ENCODE data around the gene CD247.

Gene CD247

GRCh38 chr1:167426716-167427115 is 91.6 kb downstream of the CD247 start:
- in situ Hi-C loops (cut with HindIII; ENCODE audit: low sequenced_read_pairs), result loop anchor here (5.0 to 25.0 kb wide), 2 partner anchors 39 to 364 kb away; no protein-coding TSS in a partner anchor

- in situ Hi-C loops (cut with HindIII; ENCODE audit: low sequenced_read_pairs), result loop anchor here (5.0 to 25.0 kb wide), 2 partner anchors 38 to 363 kb away; no protein-coding TSS in a partner anchor
These were observed 92.8 kb downstream of the CD247 start for GRCh38 chr1:167425482-167425881.

- in situ Hi-C loops (cut with HindIII; ENCODE audit: low sequenced_read_pairs), result no loop called here
These were observed 94.4 kb downstream of the CD247 start for GRCh38 chr1:167423684-167424619.

DNA sequence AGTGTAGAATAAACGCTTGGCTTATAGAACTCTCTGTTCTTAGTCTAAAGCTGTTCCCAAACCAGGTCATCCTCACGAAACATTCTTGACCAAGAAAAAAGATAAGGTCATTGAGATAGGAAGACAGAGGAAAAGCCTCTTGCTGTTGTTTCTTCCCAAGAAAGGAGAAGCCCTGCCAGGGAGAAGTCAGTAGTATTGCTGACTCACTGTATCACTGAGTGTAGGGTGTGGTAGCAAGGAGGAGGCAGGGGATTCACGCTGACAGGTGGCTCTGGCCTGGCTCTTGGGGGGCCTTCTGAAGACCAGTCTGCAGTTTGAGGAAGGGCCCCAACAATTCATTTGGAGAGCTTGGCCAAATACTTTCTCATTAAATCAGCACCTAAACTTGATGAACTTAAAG is 97.8 kb downstream of the CD247 start:
- in situ Hi-C loops (cut with HindIII; ENCODE audit: low sequenced_read_pairs), result no loop called here

- in situ Hi-C loops (cut with HindIII; ENCODE audit: low sequenced_read_pairs), result no loop called here
These were observed 99.1 kb downstream of the CD247 start for GRCh38 chr1:167419245-167419644.

- in situ Hi-C loops (cut with HindIII; ENCODE audit: low sequenced_read_pairs), result no loop called here
These were observed 99.9 kb downstream of the CD247 start for GRCh38 chr1:167418391-167418790.

GRCh38 chr1:167416506-167416905 is 101.8 kb downstream of the CD247 start:
- in situ Hi-C loops (cut with HindIII; ENCODE audit: low sequenced_read_pairs), result no loop called here

DNA sequence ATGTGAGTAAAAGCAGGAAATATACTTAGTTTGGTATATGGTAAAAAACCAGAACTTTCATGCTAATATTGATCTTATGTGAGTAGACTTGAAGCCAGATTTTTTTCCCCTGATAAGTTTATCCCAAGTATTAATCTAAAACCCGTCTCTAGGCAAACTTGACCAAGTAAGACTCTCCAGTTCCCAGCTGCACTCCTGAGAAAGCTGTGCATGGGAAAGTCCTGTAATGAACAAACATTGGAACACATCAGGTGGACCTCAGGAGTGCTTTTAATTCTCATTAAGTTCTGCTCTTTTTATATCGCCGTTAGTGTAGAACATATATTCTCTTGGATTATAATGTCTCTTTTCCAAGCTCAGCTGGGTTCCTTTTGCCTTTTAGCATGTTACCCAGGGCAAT is 105.0 kb downstream of the CD247 start:
- in situ Hi-C loops (cut with HindIII; ENCODE audit: low sequenced_read_pairs), result no loop called here

- in situ Hi-C loops (cut with HindIII; ENCODE audit: low sequenced_read_pairs), result no loop called here
These were observed 105.4 kb downstream of the CD247 start for GRCh38 chr1:167412920-167413319.

DNA sequence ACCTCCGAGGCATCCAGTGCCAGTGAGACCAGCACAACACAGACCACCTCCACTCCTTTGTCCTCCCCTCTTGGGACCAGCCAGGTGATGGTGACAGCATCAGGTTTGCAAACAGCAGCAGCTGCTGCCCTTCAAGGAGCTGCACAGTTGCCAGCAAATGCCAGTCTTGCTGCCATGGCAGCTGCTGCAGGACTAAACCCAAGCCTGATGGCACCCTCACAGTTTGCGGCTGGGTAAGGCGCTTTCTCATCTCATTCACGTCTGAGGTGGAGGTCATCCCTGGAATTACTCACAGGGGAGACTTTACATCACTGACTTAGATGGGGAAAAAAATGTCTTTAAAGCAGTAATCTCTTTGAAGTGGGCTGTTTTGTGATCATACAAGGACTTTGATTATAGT is 106.3 kb downstream of the CD247 start:
- in situ Hi-C loops (cut with HindIII; ENCODE audit: low sequenced_read_pairs), result no loop called here

DNA sequence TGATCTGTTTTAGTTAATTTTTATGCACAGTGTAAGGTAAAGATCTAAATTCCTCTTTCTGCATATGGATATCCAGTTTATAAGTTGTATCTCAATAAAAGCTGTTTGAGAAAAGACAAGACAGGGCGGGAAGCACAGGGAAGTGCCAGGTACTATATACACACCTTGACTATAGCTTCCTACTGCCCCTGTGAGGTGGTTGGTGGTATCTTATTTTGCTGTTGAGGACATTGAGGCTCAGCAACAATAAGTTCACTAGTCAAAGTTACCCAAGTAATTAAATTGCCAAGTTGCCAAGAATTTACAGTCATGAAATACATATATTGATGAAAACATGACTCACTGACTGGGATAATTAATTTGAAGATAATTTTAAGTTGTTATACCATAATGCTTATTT is 109.1 kb downstream of the CD247 start:
- in situ Hi-C loops (cut with HindIII; ENCODE audit: low sequenced_read_pairs), result no loop called here

DNA sequence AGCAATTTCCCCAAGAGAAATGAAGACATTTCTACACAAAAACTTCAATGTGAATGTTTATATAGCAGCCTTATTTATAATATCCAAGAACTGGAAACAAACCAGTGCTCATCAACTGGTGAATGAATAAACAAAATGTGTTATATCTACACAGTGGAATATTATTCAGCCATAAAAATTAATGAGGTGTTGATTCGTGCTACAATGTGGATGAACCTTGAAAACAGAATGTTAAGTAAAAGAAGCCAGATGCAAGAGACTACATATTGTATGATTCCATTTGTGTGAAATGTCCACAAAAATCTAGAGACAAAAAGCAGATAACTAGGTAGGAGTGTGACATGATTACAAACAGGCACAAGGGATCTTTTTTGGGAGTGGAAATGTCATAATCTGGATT is 110.0 kb downstream of the CD247 start:
- in situ Hi-C loops (cut with HindIII; ENCODE audit: low sequenced_read_pairs), result no loop called here

DNA sequence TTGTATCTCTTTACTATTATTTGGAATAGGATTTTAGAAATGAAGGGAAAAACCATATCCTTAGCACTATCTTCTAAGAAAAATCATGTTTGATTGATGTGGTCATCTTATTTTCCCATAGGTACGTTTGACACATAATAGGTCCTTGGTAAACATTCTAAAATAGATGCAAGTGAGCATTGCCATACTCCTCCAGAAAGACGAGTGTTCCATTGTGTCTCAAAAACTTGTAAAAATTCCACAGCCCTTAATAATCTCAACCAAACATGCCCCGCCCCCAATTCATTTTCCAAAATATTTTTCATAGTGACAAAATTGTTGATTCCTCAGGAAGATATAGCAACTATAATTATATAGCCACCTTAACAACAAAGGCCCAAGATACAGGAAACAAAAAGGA is 113.4 kb downstream of the CD247 start:
- in situ Hi-C loops (cut with HindIII; ENCODE audit: low sequenced_read_pairs), result no loop called here

DNA sequence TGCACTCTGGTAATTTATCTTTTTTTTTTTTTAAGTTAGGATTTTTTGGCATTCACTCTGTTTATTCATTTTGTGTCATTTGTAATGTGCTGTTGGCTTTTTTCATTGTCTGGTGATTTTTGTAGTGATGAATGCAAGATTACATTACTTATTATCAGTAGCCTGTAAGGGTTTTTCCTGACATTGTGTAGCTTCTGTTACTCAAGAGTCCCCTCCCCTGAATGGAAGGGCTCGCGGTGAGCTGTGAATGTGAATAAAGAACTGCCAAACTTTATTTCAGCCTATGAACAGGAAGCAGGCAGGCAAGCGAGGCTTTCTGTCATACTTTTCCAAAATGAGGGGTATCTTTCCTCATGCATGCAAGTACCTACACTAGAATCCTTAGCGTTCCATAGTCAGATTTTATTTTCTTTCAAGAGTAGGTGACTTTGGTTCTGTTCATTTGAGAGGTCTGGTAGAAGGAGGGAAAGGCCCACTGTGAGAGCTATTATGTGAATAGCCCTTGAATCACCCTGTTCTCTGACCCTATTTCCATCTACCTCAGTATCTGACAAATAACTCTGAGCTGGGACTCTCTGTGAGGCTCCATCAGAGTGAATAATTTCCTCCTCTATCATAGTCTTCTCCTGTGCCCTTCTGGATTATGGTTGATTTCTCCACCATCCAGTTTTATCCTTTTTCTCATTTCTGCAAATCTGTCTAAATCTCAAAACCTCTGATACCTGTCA is 114.0 kb downstream of the CD247 start:
- in situ Hi-C loops (cut with HindIII; ENCODE audit: low sequenced_read_pairs), result no loop called here

DNA sequence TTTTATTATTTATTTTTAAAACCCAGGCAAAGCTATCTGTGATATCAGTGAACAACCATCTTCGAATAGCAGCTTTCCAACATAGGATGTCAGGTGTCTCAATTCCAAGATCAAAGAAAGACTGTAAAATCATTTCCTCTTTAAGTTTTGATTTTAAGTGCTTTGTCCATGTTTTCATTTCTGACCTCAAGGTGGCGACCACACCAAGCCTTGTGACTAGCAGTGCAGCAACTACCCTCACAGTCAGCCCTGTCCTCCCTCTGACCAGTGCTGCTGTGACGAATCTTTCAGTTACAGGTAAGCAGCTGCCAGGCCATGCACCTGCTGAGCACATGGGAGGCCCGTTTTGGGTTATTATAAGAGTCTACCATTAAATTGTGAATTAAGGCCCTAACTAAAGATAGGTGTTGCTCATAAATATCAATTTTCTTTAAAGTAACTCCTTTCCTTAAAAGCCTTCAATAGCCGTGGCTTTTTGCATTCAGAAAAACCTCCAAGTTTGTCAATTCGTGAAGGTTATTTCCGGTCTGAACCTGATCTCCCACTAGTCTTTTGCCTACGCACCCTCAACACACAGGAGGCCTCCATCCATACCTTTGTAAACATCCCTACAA is 117.0 kb downstream of the CD247 start:
- in situ Hi-C loops (cut with HindIII; ENCODE audit: low sequenced_read_pairs), result no loop called here

- in situ Hi-C loops (cut with HindIII; ENCODE audit: low sequenced_read_pairs), result no loop called here
These were observed 117.9 kb downstream of the CD247 start for GRCh38 chr1:167400359-167400953.

DNA sequence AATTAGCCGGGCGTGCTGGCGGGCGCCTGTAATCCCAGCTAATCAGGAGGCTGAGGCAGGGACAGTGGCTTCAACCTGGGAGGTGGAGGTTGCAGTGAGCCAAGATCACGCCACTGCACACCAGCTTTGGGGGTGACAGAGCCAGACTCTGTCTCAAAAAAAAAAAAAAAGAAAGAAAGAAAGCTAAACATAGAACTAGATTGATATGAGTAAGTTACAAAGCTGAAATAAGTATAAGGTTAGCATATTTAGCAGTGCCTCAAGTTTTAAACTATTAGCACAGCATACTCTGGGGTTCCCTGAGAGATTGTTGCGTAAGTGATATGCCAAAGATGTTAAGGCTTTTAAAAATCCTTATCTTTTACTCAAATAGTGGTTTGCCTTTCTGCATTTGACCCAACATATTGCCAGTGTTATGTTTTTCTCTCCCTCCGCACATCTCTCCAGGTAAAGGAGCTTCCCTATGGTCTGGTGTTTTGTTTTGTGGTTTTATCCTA is 126.1 kb downstream of the CD247 start:
- in situ Hi-C loops (cut with HindIII; ENCODE audit: low sequenced_read_pairs), result loop anchor here (10.0 kb wide), 1 partner anchor 127 kb away; no protein-coding TSS in a partner anchor

GRCh38 chr1:167388976-167389375 is 129.4 kb downstream of the CD247 start:
- in situ Hi-C loops (cut with HindIII; ENCODE audit: low sequenced_read_pairs), result loop anchor here (5.0 kb wide), 2 partner anchors 38 to 82 kb away; no protein-coding TSS in a partner anchor

DNA sequence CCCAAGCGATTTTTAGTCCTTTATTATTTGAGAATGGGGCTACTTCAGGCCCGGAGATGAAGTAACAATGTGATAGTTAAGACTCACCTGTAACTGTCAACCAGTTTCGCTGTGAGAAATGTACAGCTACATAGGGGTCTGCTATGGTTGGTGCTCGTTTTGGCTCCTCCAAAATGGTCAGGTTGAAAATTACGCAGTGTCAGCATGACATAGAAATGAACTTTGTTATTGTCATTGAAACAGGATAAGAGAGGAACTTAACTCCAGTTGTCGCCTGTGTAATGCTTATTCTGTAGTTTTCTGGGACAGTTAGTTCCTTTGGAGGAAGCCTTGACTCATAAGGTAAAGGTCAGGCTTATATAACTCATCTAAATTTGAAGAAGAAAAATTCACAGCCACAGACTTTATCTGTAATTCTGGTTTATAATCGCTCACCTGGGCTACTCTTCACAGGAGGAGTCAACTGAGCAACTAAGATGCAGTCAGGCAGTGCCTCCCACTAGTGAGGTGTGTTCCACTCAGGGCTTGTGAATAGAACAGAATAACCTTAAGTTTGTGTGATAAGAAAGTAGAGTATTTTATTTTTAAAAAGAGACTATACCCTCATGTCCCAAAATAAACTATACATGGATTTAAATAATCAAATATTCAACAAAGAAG is 130.9 kb downstream of the CD247 start:
- in situ Hi-C loops (cut with HindIII; ENCODE audit: low sequenced_read_pairs), result loop anchor here (5.0 kb wide), 2 partner anchors 40 to 80 kb away; no protein-coding TSS in a partner anchor
